Measurements from ENCODE around the gene RBM12. TPM values are rescaled to one million over a fixed set of nuclear protein-coding genes. Genes with fewer than 3 reads are reported as not detected.

RBM12 gene
- total and polyA plus RNA-seq, 8 donors: 6.2 to 46.7 (median 23.9) TPM

GRCh38 chr20:35602851-35603495 is 61.7 kb downstream of the RBM12 start:
- DNase-seq (peak in 1 of 6 donors; percentile 34), ATAC-seq (no peak), FAIRE-seq (no peak)
- peaks cover 0 to 13% (median 8%) of the 10 kb centered on the region in 3 donors for H3K4me1 ChIP-seq
- no peaks in the 10 kb centered on the region for H3K36me3 ChIP-seq
- no peak overlapping the region for H3K27ac ChIP-seq
- TF ChIP-seq CTCF (IDR thresholded peaks at IDR 0.05): no peak
- H3K4me3 ChIP-seq: no peak overlapping the region
- intact Hi-C loops (cut with DNase I): no loop called here
- H3K27me3 ChIP-seq: no peaks in the 10 kb centered on the region
- no peaks in the 10 kb centered on the region for H3K9me3 ChIP-seq
- WGBS, 2 donors: 91 to 95% methylated on average over 15 of the region's 15 CpGs

GRCh38 chr20:35601990-35602389 is 62.7 kb downstream of the RBM12 start:
- Histone ChIP-seq H3K27me3 (no peaks in the 10 kb centered on the region), H3K27ac (no peak overlapping the region), H3K9me3 (no peaks in the 10 kb centered on the region), H3K4me3 (peak overlapping the region; percentile 16 to 51 (median 36)), H3K36me3 (no peaks in the 10 kb centered on the region), H3K4me1 (peaks cover 0 to 13% (median 8%) of the 10 kb centered on the region in 3 donors)
- 31 to 35% methylated on average over 26 to 30 of the region's 30 CpGs for WGBS, 2 donors
- ATAC-seq: no peak
- no peak for FAIRE-seq
- DNase-seq: no peak
- intact Hi-C loops (cut with DNase I): no loop called here
- TF ChIP-seq CTCF (IDR thresholded peaks at IDR 0.05): no peak

GRCh38 chr20:35600993-35601973 is 63.4 kb downstream of the RBM12 start:
- TF ChIP-seq CTCF (IDR thresholded peaks at IDR 0.05): peak in 2 of 4 donors; percentile 25 to 34
- no peaks in the 10 kb centered on the region for H3K36me3 ChIP-seq
- peak overlapping the region; percentile 16 to 51 (median 36) for H3K4me3 ChIP-seq
- H3K27me3 ChIP-seq: no peaks in the 10 kb centered on the region
- intact Hi-C loops (cut with DNase I): no loop called here
- H3K9me3 ChIP-seq: no peaks in the 10 kb centered on the region
- no peak overlapping the region for H3K27ac ChIP-seq
- DNase-seq (peak; percentile 72 to 93 (median 81)), FAIRE-seq (no peak), ATAC-seq (peak; percentile 78 to 93 (median 90))
- WGBS, 2 donors: 1 to 2% methylated on average over 91 to 103 of the region's 103 CpGs
- peaks cover 0 to 13% (median 8%) of the 10 kb centered on the region in 3 donors for H3K4me1 ChIP-seq

GRCh38 chr20:35600176-35600992 is 64.3 kb downstream of the RBM12 start:
- Histone ChIP-seq H3K4me3 (peak overlapping the region in 3 of 4 donors; percentile 31 to 51 (median 40)), H3K4me1 (peaks cover 0 to 13% (median 8%) of the 10 kb centered on the region in 3 donors), H3K36me3 (no peaks in the 10 kb centered on the region), H3K27me3 (no peaks in the 10 kb centered on the region), H3K27ac (no peak overlapping the region), H3K9me3 (no peaks in the 10 kb centered on the region)
- intact Hi-C loops (cut with DNase I): no loop called here
- WGBS, 2 donors: 43 to 45% methylated on average over 33 to 34 of the region's 34 CpGs
- no peak for TF ChIP-seq CTCF (IDR thresholded peaks at IDR 0.05)
- FAIRE-seq (no peak), ATAC-seq (peak in 1 of 4 donors; percentile 1), DNase-seq (peak in 2 of 6 donors; percentile 46 to 71)

All from pancreas (tissue), 10 donors.